HG03469 (cell line): ENCODE results near the gene SLC25A18.

Source experiments
- ATAC-seq: cut with Tn5 transposase; IDR thresholded peaks from one replicate; pipeline ENCODE4 v1.9.1; 2021; ENCODE audit warnings: mild to moderate bottlenecking, moderate library complexity, moderate number of reproducible peaks; ENCODE audit not compliant: unreplicated experiment

Gene SLC25A18

DNA sequence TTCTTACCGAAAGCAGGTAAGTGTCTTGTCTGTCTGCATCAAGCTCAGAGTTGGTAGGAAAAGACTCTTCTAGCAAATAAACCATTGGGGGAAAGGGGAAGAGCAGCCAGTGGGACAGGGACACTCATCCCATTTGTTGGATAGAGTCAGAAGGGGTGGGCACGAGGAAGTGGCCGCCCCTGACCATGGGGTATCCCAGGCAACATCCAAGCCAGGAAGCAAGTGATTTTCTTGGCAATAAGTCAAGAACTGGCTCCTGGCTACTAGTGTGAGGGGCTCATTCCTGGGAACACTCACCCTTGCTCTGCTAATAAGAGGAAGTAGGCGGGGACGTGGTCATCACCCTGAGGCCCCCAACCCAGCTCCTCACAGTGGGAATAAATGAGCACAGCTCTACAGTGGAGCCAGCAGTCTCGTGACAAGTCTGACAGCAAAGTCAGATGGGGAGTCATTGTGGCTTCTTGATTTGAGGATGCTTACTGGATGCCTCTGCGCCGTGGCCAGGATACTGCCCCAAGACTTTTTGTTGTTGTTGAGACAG lies 6.7 kb downstream of the SLC25A18 start:
- ATAC-seq: no peak

DNA sequence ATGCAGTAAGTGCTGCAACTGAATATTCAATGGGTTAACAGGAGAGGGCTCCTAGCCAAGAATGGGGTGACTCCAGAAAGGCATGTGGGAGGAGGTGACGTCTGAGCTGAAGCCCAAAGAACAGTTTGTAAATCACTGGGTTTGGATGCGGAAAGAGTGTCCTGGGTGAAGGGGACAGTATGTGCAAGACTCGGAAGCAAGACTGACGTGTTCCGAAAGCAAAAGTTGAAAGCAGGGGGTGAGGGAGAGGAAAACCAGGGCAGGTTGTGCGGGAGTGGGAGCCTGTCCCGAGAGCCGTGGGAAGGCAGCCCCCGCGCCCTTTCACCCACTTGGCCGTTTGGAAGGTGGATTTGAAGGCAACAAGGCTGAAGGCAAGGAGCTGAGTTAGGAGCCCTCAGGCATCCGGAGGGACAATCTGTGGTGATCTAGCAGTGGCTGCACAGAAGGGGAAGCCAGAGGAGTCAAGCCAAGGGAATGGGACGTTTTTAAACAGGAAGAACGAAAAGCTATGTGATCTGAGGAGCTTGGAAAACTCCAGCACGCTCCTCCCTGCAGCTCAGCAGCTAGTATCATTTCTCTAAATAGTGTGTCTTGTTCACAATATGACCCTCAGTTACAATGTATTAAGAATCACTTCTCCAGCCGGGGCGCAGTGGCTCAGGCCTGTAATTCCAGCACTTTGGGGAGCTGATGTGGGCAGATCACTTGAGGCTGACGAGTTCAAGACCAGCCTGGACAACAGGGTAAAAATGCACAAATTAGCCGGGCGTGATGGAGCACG lies 7.7 kb downstream of the SLC25A18 start:
- ATAC-seq: no peak

DNA sequence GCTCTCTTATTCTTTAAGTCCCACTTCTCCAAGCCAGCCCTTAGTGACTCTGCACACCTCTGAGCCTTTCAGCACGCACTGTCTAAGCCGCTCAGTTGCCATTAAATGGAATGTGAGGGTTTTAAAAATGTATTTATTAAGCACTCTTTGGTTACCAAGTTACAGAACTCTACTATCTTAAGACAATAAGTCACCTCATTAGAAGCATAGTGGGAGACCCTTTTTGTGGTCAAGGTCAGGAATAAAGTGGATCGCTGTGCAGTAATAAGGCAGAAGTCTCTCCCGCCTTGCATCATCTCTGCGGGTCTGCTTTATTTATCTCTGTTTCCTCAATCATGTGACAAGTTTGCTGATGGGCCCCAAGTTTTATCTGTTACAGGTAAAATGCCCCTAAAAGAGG lies 11.9 kb downstream of the SLC25A18 start:
- no peak for ATAC-seq

DNA sequence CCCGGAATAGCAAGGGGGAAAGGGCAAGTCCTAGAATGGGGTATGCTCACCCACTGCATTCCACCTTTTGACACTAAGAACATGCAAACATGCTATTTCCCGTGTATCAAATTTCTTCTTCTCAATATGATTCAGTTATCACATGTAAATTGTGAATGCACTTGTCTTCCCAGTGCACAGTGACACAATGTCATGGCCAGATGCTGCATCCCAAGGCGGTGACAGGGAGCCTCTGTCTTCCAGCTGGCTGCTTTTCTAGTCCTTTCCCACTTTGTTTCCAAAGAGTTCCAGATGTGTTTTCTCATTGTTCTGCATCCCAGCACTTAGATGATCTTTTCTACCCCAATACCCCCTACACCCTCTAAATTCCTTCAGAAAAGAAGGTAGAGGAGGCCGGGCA lies 12.4 kb downstream of the SLC25A18 start:
- no peak for ATAC-seq

DNA sequence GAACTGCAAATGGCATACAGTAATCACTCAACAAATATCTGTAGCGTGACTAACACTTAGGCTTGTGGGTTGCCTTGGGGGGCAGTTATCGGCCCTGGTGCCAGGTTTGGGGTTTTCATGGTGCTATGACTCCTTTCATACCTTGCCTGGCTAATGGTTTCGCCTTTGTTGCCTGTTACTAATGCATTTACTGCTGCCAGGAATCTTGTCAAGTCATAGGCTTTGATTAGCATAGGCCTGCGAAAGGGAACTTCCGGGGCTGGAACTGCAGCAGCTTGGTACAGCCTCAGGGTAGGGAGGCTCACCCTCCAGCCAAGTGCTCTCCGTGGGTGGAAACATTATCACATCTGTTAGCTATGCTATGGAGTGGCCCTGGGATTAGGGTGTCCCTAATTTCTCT lies 13.2 kb downstream of the SLC25A18 start:
- ATAC-seq: no peak

DNA sequence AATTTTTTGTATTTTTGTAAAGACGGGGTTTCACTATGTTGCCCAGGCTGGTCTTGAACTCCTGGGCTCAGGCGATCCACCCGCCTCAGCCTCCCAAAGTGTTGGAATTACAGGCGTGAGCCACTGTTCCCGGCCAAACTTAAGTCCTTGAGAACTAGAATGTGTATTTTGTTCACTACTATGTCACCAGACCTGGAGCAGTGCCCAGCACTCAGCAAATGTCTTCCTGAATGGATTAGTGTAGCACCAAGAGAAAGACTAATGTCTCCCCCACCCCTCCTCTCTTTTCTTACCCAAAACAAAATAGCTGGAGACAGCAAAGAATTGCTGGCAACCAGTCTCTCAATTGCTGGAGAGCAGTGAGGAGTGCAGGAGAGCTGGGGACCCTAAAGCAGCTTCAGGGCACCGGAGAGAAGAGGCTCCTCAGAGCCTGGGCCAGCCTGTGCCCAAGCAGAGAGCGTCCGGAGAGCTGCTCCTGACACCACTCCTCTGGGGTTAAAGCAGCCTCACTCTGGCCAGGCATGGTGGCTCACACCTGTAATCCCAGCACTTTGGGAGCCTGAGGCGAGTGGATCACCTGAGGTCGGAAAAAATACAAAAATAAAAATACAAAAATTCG lies 14.9 kb downstream of the SLC25A18 start:
- ATAC-seq: no peak

DNA sequence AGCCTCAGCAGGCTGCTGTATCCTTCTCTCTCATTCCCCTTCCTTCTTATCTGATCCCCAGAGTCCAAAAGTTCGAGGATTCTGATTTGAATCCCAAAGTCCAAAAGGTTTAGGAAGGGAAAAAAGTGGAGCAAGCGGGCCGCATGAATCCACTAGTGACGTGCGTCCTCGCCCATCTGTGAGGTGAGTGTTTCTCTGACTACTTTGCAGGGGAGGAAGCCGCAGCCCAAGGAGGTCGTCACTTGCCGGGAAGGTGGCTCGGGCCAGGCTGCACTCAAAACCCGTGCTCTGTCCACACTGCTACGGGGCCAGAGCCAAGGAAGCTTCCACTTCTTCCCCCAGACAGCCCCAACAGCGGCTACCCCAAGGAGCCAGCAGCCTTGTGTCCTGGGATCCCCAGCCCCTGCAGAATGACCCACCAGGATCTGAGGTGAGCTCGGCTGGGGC lies 16.3 kb downstream of the SLC25A18 start:
- no peak for ATAC-seq

DNA sequence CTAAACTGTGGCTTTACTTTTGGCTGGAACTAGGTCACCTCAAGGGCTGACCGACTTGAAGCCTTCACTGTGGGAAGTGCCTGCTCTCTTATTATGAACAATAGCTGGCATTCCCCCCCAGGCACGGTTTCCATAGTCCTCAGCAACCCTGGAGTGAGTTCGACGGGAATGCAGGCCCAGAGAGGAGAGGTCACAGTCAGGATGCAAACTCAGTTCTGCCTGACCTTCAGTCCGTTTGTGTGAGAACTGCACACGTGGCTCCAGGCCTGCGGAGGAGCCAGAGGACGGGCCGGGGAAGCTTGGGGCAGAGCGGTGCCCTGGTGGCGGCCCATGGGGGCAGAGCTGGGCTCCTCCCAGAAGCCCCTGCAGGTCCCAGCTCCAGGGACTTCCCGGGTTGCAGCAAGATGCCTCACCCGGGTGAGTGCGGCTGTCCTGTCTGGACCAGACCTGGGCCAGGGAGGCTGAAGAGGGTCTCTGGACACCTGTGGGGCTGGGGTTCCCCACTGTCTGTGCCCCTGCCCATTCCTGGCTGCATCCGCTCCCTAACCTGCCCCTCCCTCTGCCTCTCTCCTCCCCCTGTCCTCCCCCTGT lies 17.2 kb downstream of the SLC25A18 start:
- no peak for ATAC-seq

DNA sequence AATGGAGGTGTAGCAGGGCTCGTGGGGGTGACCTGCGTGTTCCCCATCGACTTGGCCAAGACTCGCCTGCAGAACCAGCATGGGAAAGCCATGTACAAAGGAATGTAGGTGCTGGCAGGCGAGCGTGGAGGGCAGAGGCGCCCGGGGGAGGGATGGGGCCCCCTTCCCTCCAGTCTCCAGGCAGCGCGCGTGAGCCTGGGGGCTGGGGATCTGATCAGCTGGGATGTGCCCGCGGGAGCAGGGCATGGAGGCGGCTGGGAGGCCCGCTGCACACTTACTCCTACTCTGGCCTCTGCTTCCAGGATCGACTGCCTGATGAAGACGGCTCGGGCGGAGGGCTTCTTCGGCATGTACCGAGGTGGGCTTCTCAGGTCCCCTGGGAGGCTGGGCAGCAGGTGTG lies 17.8 kb downstream of the SLC25A18 start:
- no peak for ATAC-seq

DNA sequence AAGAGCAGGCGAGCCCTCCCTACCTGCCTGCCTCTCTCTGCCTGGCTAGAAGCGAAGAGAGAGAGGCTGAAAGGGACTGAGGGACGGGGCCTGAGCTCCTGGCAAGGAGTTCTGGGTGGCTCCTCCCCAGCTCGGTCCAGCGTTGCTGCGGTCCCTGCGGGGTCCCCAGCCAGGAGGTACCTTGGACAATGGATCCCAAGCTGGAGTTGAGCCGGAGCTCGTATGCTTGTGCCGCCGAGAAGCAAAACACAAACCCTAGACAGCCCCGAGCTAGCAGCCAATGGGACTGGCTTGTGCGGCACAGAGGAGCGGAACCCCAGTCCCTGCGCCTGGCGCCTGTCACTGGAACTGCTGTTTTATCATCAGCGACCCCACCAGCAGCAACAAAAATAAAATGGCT lies 18.3 kb downstream of the SLC25A18 start:
- no peak for ATAC-seq

DNA sequence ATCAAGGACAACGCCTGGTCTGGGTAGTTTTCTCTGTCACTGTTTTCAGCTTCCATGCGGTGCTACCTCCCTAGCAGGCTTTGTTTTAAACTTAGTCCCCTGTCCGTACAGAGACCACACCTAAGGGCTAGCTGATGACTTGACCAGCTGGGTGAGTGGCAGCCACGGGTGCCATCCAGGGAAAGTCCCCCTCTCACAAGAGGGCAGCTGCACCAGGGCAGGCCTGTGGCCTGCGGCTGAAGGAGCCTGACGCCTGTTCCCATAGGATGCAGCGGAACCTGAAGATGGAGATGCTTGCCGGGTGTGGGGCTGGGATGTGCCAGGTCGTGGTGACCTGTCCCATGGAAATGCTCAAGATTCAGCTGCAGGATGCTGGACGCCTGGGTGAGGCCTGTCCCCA lies 19.9 kb downstream of the SLC25A18 start:
- no peak for ATAC-seq

DNA sequence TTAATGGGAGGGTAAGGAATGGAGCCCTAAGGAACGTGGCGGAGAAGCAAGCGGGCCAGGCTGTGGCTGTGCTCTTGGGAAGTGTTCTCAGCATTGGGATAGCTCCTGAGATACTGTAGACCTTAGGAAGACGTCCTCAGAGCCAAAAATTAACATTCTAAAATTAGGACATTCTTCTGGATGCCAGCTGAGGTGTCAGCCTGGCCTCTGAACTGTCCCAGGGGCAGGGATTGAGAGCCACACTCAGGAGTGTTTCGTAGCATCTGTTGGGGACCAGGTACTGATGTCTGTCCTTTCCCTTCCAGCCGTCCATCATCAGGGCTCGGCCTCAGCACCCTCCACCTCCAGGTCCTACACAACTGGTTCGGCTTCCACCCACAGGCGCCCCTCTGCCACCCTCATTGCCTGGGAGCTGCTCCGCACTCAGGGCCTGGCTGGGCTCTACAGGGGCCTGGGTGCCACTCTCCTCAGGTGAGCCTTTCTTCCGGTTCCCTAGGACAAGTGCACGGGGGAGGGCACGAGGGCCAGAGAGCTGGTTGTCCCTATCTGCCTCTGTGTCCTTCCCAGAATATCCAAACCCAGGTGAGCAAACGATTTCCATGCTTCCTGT lies 23.6 kb downstream of the SLC25A18 start:
- ATAC-seq: no peak

DNA sequence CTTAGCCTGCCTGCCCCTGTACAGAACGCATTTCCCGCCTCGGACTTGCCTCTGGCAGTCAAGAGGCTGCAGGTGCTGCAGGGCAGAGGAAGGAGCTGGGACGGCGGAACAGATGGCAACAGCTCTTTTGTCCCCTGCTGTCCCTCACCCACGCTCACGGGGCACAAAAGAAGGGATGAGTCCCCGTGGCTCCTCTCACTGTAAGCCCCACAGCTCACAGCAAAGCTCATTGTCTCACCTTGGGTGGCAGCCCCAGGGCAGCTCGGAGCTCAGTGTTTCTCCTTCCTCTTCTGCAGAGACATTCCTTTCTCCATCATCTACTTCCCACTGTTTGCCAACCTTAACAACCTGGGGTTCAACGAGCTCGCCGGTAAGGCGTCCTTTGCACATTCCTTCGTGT lies 24.3 kb downstream of the SLC25A18 start:
- ATAC-seq: no peak

DNA sequence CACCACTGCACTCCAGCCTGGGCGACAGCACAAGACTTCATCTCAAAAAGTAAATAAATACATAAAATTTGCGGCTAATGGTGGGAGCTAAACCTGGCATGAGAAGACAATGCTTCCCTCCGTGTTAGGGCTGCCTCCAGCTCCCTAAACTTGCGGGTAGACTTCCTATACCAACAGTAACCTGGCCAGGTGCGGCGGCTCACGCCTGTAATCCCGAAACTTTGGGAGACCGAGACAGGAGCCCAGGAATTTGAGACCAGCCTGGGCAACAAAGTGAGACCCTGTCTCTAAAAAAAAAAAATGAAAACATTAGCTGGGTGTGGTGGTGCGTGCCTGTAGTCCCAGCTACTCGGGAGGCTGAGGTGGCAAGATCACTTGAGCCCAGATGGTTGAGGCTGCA lies 25.3 kb downstream of the SLC25A18 start:
- no peak for ATAC-seq

DNA sequence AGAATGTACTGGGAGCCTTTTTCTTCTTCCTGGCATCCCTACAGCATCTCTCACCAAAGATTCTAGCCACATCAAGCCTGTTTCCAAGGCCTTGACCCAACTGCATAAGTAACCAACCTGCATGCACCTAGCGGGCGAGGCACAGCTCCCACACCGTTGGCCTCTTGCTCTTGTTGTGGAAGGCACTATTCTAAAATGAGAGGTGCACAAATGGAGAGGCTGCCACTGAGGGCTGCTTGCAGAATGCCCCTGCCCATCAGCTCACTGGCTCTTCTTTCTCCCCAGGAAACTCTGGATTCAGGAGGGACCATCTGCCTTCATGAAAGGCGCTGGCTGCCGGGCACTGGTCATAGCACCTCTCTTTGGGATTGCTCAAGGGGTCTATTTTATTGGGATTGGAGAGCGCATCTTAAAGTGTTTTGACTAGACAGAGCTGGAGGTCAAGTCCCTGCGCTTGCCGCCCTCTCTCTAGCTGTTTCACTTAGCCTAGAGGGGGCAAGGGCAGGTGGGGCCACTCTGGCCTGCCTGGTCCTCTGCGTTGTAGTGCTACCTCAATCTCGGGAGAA lies 26.6 kb downstream of the SLC25A18 start:
- no peak for ATAC-seq

DNA sequence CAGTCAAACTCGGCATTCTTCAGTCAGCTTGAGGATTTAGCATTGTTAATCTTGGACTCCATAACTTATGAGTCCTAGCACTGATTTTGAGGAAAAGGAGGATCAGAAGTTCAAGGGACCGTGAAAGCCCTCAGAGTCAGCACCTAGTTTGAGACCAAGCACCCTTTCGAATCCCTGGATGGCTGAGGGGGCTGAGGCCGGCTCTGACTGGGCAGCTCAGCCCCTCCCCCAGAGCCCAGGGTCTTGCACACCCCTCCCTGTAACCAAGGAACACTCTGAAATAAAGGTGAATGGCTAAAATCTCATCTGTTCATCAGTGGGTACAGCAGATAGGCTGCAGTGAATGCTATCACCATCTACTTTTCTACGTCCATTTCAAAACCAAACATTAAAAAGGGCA lies 27.3 kb downstream of the SLC25A18 start:
- no peak for ATAC-seq

DNA sequence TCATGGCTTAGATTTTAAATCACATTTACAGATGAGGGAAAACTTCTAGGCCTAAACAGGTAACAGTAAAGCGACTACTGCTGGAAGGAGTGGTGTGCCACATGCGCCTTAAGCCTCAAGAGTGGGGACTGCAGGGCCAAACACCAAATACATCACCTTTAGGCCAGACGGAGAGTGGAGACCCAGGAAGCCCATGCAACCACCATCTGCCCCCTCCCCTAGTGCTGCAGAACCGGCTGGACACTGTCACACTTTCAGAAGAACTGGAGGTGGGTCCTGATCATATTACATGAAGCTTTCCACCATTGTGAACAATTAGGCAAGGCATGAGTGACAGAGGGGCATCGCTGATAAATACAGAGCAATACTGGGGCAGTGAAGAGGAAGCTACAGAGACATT lies 28.9 kb downstream of the SLC25A18 start:
- ATAC-seq: no peak

DNA sequence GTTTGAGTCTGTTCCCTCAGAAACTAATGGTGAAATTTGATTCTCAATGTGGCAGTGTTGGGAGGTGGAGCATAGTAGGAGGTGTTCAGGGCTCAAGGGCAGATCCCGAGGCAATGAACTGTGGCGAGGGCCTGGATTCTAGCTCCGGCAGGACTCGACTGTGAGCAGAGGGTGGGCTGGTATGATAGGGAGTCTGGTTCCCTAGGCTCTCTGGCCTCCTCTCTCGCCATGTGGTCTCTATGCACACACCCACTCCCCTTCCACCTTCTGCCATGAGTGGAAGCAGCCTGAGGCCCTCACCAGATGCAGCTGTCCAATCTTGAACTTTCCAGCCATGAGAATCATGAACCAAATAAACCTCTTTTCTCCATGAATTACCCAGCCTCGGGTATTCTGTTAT lies 32.9 kb downstream of the SLC25A18 start:
- ATAC-seq: no peak

DNA sequence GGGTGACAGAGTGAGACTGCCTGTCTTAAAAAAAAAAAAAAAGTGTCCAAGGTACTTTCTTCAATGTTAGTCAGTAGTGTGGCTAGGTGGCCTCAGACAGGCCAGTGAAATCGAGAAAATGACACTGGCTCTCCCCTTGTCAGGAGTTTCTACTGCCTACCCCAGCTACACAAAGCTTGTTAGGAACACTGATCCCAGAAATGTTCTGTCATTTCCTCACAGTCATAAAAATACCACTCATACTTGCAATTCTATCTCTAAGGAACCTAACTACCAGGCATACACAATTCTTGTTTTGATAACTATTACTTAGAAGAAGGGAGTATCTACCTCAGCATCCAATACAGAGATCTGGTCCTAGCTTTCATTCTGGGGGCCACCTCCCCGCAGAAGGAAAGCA lies 33.9 kb downstream of the SLC25A18 start:
- ATAC-seq: no peak

DNA sequence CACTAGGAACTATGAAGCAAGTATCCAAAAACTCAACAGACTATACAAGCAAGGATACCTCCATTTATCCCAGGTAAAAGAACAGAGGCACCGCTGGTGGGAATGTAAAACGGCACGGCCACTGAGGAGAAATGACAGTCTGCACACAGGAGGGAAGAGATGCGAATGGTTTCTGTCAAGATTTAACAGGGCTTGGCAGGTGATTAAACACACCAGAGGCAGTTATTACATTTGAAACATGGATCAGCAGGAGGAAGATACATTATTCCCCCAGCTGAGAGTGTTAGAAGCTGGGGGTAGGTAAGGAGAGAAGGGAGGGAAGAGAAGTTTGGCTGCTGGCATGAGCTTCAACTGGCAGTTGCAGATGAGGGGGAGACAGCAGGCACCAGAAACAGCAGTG lies 35.0 kb downstream of the SLC25A18 start:
- no peak for ATAC-seq

DNA sequence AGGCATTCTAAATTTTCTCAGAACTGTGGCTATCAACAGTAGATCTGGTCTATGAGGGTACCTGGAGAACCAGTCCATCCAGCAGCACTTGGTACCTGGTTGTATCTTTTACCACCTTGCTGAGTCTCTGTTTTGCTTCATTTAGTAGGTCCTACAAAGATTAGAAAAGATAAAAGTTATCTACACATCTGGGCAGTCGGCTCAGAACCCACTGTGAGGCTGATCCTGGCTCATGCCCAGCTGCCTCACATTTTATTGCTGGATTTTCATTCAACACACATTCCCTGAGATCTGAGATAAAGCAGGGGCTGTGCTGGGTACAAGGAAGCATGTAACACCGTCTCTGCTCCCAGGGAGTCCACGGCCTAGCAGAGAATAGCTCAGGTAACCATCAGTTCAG lies 37.7 kb downstream of the SLC25A18 start:
- ATAC-seq: no peak
